Progenitor cell of endocrine pancreas (in vitro differentiated cells): ENCODE measurements around the gene SNAPC1. TPM values are rescaled to one million over a fixed set of nuclear protein-coding genes. Genes with fewer than 3 reads are reported as not detected.

Experiments used
- DNase-seq: peaks from one replicate; pipeline ENCODE4 v3.0.0; 2021; ENCODE audit warnings: low spot score; ENCODE audit not compliant: unreplicated experiment
- H3K27ac Mint-ChIP-seq: 2 replicates; pipeline ENCODE4 v1.8.0; 2021; ENCODE audit warnings: mild to moderate bottlenecking, moderate library complexity, mixed read lengths
- H3K27me3 Mint-ChIP-seq: 2 replicates; pipeline ENCODE4 v1.8.0; 2021; ENCODE audit warnings: mixed read lengths
- H3K36me3 Mint-ChIP-seq: 2 replicates; pipeline ENCODE4 v1.8.0; 2022; ENCODE audit warnings: mixed read lengths; ENCODE audit not compliant: insufficient read depth
- H3K4me1 Mint-ChIP-seq: 2 replicates; pipeline ENCODE4 v1.8.0; 2021; ENCODE audit warnings: low read depth, mixed read lengths
- H3K4me3 Mint-ChIP-seq: 2 replicates; pipeline ENCODE4 v1.8.0; 2021; ENCODE audit warnings: low read depth, mild to moderate bottlenecking, moderate library complexity, mixed read lengths
- H3K9me3 Mint-ChIP-seq: 2 replicates; pipeline ENCODE4 v1.8.0; 2021; ENCODE audit warnings: low read depth, mixed read lengths
- CTCF ChIP-seq: fragments of 200-600 bp; sonication (generic); IDR thresholded peaks from one replicate; pipeline ENCODE4 v1.5.0; 2021; ENCODE audit warnings: antibody characterized with exemption, mild to moderate bottlenecking; ENCODE audit not compliant: unreplicated experiment
- total RNA-seq: library from RNA; stranded (reverse); gene quantifications from 2 replicates; pipeline ENCODE4 v1.2.1, GENCODE V29; 2021

SNAPC1 gene
- total RNA-seq, 1 donor from 2014 or later: 4.9 TPM

- Mint-ChIP-seq H3K4me1 (no peaks in the 10 kb centered on the region), H3K27ac (no peak overlapping the region), H3K9me3 (no peaks in the 10 kb centered on the region), H3K36me3 (no peaks in the 10 kb centered on the region), H3K4me3 (no peak overlapping the region), H3K27me3 (peaks cover 7% of the 10 kb centered on the region)
- DNase-seq: no peak
- no peak for TF ChIP-seq CTCF
Measured at GRCh38 chr14:61832783-61833182, 70.6 kb downstream of the SNAPC1 start.

GRCh38 chr14:61836184-61836583 lies 74.0 kb downstream of the SNAPC1 start:
- no peak for TF ChIP-seq CTCF
- no peaks in the 10 kb centered on the region for H3K36me3 Mint-ChIP-seq
- no peaks in the 10 kb centered on the region for H3K9me3 Mint-ChIP-seq
- H3K27me3 Mint-ChIP-seq: peaks cover 24% of the 10 kb centered on the region
- no peak for DNase-seq
- no peak overlapping the region for H3K4me3 Mint-ChIP-seq
- H3K4me1 Mint-ChIP-seq: no peaks in the 10 kb centered on the region
- no peak overlapping the region for H3K27ac Mint-ChIP-seq

- H3K36me3 Mint-ChIP-seq: no peaks in the 10 kb centered on the region
- no peak for DNase-seq
- no peak overlapping the region for H3K4me3 Mint-ChIP-seq
- no peaks in the 10 kb centered on the region for H3K9me3 Mint-ChIP-seq
- H3K27ac Mint-ChIP-seq: no peak overlapping the region
- H3K4me1 Mint-ChIP-seq: no peaks in the 10 kb centered on the region
- no peak for TF ChIP-seq CTCF
- H3K27me3 Mint-ChIP-seq: peaks cover 20% of the 10 kb centered on the region
Measured at GRCh38 chr14:61836807-61837206, 74.6 kb downstream of the SNAPC1 start.

- Mint-ChIP-seq H3K4me3 (no peak overlapping the region), H3K27ac (no peak overlapping the region), H3K36me3 (no peaks in the 10 kb centered on the region), H3K27me3 (peaks cover 20% of the 10 kb centered on the region), H3K9me3 (no peaks in the 10 kb centered on the region), H3K4me1 (no peaks in the 10 kb centered on the region)
- TF ChIP-seq CTCF: peak; percentile 96
- peak; percentile 66 for DNase-seq
Measured at GRCh38 chr14:61837336-61838229, 75.4 kb downstream of the SNAPC1 start.

GRCh38 chr14:61838661-61839245 lies 76.5 kb downstream of the SNAPC1 start:
- H3K36me3 Mint-ChIP-seq: no peaks in the 10 kb centered on the region
- no peak overlapping the region for H3K27ac Mint-ChIP-seq
- TF ChIP-seq CTCF: no peak
- no peak for DNase-seq
- H3K9me3 Mint-ChIP-seq: no peaks in the 10 kb centered on the region
- peaks cover 20% of the 10 kb centered on the region for H3K27me3 Mint-ChIP-seq
- H3K4me3 Mint-ChIP-seq: no peak overlapping the region
- H3K4me1 Mint-ChIP-seq: no peaks in the 10 kb centered on the region
